NCI-H1436 (cell line): ENCODE measurements around the gene KHK.

ENCODE experiments used
- DNase-seq: peaks from one replicate; lab custom pipeline; 2025; lab: John Stamatoyannopoulos, UW

KHK gene

DNA sequence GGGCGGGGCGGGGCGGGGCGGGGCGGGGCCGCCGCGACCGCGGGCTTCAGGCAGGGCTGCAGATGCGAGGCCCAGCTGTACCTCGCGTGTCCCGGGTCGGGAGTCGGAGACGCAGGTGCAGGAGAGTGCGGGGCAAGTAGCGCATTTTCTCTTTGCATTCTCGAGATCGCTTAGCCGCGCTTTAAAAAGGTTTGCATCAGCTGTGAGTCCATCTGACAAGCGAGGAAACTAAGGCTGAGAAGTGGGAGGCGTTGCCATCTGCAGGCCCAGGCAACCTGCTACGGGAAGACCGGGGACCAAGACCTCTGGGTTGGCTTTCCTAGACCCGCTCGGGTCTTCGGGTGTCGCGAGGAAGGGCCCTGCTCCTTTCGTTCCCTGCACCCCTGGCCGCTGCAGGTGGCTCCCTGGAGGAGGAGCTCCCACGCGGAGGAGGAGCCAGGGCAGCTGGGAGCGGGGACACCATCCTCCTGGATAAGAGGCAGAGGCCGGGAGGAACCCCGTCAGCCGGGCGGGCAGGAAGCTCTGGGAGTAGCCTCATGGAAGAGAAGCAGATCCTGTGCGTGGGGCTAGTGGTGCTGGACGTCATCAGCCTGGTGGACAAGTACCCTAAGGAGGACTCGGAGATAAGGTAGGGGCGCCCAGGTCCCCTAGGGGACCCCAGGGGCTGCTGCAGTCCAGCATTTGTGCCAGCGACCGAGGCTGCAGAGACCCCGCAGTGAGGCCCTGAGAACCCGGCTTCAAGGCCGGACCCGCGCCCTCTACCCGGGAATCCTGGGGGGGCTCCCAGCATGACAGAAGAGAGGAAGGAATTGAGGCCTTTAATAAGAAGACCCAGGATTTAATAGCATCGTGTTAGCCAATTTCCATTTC lies at the start of gene KHK:
Gene KHK, plus strand, starts transcription at position 49 of the 870 bp plus-strand sequence. Its CDS starts 488 bp downstream, at position 537.
- peak; percentile 33 for DNase-seq

DNA sequence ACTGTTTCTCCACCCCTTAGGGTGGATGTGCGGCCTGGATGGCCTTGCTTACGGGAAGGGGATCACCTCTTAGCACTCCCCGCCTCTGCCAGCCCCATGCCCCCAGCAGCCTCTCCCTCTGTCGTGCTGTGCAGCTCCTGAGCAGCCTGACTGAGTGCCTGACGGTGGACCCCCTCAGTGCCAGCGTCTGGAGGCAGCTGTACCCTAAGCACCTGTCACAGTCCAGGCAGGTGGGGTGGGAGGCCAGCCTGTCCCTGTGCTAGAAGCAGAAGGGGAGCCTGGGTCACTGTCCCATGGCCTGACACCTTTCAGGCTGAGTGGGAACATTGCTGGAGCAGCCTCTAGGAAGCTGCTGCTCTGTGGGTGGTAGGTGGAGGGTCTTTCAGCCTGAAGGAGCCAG lies 48.6 kb upstream of the KHK start:
- DNase-seq = no peak

DNA sequence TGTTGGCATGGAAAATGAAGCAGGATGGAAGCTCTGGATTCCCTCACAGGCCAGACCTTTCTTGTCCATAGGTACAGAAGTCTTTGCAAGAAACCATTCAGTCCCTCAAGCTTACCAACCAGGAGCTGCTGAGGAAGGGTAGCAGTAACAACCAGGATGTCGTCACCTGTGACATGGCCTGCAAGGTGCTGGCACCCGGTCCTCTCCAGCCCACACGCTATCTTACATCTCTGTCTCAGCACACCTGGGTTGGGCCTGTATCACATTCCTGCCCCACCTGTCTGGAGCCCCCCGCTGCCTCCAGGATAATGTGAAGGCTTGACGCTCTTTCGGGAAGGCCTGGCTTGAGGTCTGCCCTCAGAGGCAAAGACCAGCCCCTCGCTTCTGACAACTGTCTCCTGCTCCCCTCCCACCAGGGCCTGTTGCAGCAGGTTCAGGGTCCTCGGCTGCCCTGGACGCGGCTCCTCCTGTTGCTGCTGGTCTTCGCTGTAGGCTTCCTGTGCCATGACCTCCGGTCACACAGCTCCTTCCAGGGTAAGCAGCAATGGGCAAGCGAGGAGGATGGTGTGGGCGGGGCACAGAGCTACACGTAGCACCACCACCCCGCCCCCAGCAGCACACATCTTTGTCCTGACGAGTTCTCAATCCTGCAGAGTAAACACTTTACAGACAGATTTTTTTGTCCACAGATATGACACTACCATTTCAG lies 47.8 kb upstream of the KHK start:
- DNase-seq = no peak

DNA sequence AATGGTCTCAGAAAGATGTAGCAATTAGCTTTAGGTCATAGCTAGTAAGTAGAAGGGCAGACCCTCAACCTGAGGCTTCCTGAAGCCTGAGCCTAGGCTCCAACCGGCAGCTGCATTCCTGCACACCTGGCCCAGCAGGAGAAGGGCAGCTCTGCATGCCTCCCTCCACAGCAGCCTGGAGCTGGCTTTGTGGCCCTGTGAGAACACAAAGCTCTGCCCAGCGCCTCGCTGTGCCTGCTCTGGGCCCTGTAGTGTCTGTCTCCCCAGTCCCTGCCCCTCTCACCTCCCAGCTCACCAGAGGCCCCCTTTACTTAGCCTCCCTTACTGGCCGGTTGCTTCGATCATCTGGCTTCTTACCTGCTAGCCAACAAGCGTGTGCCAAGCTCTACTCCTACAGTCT lies 47.1 kb upstream of the KHK start:
- DNase-seq = no peak

DNA sequence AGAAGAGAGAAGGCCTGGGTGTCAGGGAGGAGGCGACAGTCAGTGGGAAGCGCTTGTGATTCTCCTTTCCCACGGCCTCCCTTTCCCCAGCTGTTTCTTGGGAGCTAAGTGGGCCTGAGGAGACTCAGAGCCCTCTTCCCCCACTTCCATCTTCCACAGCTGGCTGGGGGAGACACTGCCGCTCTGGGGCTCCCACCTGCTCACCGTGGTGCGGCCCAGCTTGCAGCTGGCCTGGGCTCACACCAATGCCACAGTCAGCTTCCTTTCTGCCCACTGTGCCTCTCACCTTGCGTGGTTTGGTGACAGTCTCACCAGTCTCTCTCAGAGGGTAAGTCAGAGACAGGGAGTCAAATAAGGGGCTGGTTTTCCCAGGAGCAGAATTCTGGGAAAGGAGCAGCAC lies 46.7 kb upstream of the KHK start:
- DNase-seq = no peak

DNA sequence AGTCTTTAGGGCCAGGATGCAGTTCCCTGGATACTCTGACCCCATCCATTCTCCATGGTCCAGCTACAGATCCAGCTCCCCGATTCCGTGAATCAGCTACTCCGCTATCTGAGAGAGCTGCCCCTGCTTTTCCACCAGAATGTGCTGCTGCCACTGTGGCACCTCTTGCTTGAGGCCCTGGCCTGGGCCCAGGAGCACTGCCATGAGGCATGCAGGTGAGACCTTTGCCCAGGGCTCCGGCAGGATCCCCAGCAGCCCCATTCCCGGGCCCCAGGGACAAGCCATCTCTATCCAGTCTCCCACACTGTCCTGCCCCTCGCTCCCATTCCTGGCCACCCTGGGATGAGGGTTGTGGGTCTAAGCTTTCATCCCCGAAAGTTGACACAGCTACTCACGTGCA lies 46.3 kb upstream of the KHK start:
- no peak for DNase-seq

- no peak for DNase-seq
Measured at GRCh38 chr2:27041752-27042151, 44.8 kb upstream of the KHK start.

DNA sequence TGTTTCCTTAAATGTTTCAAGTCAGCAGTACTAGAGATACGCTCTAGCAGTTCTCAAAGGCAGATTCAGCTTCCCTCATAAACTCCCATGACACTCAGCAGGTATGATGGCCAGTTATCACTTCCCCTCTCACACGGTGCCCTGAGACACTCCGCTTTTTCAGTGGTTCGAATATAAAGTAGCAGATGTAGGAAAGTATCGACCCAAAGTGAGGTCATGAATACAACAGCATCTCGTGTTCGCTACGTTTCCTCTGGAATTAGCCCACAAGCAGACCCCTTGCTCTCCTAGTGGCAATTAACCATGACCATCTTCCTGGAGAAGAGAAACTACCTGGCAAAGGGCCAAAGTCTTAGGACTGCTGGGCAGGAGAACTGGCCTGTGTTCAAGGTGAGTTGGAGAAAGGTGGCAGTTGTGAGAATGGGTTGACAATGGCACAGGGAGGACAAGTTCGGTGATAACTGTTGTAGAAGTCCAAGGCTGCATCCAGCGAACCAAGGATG lies 44.4 kb upstream of the KHK start:
- no peak for DNase-seq

DNA sequence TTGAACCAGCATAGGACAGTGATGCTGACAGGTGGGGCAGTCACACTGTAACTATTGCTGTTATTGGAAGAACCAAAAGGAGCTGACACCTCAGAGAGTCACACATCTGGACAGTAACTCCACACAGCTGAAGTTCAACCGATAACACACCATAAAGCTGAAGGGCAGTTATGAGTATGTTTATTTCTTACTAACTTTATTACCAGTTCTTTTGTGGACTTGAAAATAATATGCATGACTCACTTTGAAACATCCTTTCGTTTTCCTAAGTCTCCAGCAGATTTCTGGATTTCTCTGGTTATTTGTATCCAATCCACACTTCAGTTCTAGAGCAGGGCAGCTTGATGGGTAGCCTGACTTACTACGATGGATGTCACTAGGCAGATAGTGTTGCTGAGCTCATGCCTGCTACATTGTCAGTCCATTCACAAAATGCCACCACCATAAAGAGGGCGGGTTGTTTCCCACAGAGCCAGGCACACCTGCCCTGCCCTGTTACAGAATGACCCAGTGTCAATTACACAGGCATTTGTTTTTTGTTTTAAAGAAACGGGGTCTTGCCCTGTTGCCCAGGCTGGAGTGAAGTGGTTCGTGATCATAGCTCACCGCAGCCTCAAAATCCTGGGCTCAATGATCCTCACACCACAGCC lies 43.5 kb upstream of the KHK start:
- no peak for DNase-seq

DNA sequence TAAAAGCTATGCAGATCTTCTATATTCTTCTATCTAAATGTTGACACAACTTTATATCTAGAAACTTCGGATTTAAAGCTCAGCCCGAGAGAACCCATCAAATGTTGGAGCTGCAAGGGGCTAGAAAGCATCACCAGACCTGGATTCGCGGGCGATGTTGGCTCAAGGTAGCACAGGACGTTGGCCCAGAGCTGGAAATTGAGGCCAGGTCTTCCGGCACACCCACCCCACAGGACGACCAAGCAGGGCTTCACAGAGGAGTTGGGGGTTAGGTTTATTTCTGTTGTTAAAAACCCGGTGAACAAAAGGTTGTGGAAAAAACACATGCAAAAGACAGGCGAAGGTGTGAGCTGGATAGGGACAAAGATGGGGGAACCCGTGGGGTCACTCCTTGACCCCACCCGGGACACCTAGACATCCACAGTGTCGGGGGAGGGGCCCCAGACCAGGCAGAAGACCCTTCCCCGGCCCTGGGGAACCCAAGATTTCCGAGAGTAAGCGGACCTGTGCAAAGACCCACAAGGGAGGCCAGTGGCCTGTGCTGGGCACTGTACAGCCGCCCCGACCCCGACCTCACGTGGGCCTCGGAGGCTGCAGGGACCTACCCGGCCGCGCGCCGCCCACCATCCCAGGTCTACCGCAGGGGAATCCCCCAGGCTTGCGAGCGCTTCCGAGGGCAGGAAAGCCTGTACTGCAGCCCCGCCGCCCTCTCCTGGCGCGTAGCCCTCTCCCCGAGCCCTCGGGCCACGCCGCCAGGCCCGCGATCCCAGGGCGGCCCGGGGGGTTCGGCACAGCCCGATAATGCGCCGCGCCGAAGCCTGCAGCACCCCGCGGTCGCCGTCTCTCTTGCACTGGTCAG lies 36.9 kb upstream of the KHK start:
- DNase-seq = peak; percentile 9

GRCh38 chr2:27050281-27050995 lies 36.1 kb upstream of the KHK start:
- peak; percentile 84 for DNase-seq

- DNase-seq = peak; percentile 90
Measured at GRCh38 chr2:27050996-27051901, 35.3 kb upstream of the KHK start, which contains the start of gene AGBL5. AGBL5 (plus strand) TSS chr2:27051668; CDS start chr2:27052959, 1,291 bp downstream.

DNA sequence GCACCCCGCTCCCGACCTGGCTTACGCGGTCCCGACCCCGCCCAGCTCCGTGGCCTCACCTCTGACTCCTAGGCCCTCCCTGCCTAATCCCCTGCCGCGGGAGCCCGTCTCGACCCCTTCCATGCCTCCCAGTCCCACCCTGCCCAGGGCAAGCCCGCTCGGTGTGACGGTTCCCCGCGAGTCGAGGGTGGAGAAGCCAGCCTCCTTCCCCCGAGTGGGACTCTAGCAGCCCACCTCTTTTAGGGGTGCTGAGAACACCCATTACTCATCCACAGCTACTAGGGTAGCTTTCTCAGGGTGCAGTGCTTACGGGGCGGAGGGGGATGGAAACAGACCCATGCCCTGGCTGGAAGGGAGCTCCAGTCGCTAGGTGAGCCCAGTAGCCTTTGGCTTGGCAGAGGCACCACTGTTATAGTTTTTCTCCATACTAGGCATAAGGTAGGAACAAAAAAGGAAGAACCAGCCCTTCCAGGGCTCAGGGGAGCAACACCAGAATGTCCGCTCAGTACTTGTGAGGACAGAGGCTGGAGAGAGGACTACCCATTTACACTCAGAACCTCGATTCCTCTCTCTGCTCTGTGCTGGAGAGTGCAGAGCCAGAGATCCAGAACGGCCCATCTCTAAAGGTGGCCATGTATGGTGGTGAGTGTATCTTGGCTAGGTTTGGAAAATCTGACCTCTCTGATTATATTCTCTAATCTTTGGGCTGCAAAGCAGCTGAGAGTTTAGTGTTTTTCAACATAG lies 34.5 kb upstream of the KHK start:
- no peak for DNase-seq

GRCh38 chr2:27053321-27053720 lies 33.3 kb upstream of the KHK start:
- no peak for DNase-seq

DNA sequence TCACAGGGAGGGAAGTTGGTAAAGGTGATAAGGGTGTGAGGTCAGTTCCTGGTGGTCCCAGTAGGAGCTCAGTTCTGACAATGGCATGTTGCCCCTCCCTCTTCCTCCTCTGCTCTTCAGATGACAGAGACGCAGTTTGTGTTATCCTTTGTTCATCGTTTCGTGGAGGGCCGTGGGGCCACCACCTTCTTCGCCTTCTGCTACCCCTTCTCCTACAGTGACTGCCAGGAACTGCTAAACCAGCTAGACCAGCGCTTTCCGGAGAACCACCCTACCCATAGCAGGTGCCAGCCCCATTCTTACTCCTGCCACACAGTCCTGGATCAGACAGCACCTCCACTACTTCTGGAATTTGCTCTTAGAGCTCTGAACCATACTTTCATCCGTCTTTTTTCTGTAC lies 32.8 kb upstream of the KHK start:
- no peak for DNase-seq

DNA sequence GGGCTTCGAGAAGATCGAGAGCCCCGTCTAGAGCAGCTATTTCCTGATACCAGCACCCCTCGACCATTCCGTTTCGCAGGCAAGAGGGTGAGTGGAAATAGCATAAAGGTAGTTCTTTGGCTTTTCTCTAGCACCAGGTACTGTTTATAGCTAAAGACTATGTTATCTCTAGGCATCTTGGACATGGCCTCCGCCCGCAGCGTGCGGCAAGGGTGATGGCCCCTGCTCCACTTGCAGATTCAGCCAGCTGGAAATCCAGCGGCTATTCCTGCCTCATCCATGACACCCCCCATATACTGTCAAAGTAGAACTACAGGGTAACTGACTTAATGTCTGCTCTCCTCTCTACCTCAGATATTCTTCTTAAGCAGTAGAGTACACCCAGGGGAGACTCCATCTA lies 31.9 kb upstream of the KHK start:
- DNase-seq = no peak

- no peak for DNase-seq
Measured at GRCh38 chr2:27057184-27057583, 29.4 kb upstream of the KHK start.

DNA sequence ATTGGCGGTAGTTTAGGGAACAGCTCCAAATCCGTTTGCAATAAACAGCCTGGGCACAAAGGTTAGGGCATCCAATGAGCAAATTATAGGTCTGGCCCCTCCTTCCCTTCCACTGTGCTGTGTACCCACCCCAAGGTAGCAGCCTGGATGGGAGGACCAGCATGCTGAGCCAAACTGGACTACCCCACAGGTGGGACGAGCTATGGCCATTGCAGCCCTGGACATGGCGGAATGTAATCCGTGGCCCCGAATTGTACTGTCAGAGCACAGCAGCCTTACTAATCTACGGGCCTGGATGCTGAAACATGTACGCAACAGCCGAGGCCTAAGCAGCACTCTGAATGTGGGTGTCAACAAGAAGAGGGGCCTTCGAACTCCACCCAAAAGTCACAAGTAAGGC lies 28.4 kb upstream of the KHK start:
- DNase-seq = no peak

- no peak for DNase-seq
Measured at GRCh38 chr2:27059141-27059820, 27.3 kb upstream of the KHK start.
